Skin epidermis (tissue), 12 donors: ENCODE measurements around the gene CSKMT.
"Not testable (repeated sequence)": the region's sequence is repeated elsewhere in the genome, so short reads cannot be mapped to it uniquely, and the experiment has no call there.

Experiments used
- H3K27ac ChIP-seq, 21 experiments: fragments of 200-600 bp; sonication (generic) in 11 of 21; one replicate each; pipeline ENCODE4 v1.5.0; 2020; ENCODE audit warnings: mild to moderate bottlenecking in 3 of 21, inconsistent platforms in 2 of 21, moderate library complexity in 2 of 21
- H3K4me3 ChIP-seq, 7 experiments: fragments of 200-600 bp; sonication (generic) in 2 of 7; one replicate each; pipeline ENCODE4 v1.5.0; 2020; ENCODE audit warnings: inconsistent platforms in 2 of 7, mild to moderate bottlenecking in 2 of 7, moderate library complexity in 1 of 7

CSKMT gene

GRCh38 chr11:62678770-62679696 is 13.9 kb downstream of the CSKMT start, which contains the start of gene UBXN1:
UBXN1 (minus strand) TSS chr11:62679073; CDS start chr11:62678923, 150 bp downstream.
- Histone ChIP-seq H3K27ac (peak within 1 kb of the TSS; percentile 76 to 97 (median 93)), H3K4me3 (peak within 1 kb of the TSS; percentile 70 to 92 (median 85))

- Histone ChIP-seq H3K27ac (peak overlapping the region in 12 of 21 experiments; percentile 30 to 97 (median 60)), H3K4me3 (no peak overlapping the region)
Observed at GRCh38 chr11:62680825-62681240, 15.7 kb downstream of the CSKMT start.

GRCh38 chr11:62682518-62682917 is 17.4 kb downstream of the CSKMT start:
- H3K27ac ChIP-seq = no peak overlapping the region
- H3K4me3 ChIP-seq = no peak overlapping the region

GRCh38 chr11:62687508-62688396 is 22.6 kb downstream of the CSKMT start:
- Histone ChIP-seq H3K4me3 (peak overlapping the region in 2 of 7 experiments; percentile 13 to 33), H3K27ac (peak overlapping the region in 10 of 21 experiments; percentile 10 to 82 (median 54))

GRCh38 chr11:62688491-62688890 is 23.4 kb downstream of the CSKMT start:
- H3K4me3 ChIP-seq = peak overlapping the region in 2 of 7 experiments; percentile 13 to 33
- peak overlapping the region in 10 of 21 experiments; percentile 33 to 82 (median 58) for H3K27ac ChIP-seq

- Histone ChIP-seq H3K27ac (peak within 1 kb of the TSS in 15 of 21 experiments; percentile 19 to 82 (median 50)), H3K4me3 (peak within 1 kb of the TSS in 2 of 7 experiments; percentile 13 to 33)
Observed at GRCh38 chr11:62689421-62690183, 24.5 kb downstream of the CSKMT start, which contains the start of gene LRRN4CL. LRRN4CL (minus strand) TSS chr11:62689530; CDS start chr11:62688508, 1,022 bp downstream.

GRCh38 chr11:62693624-62694023 is 28.5 kb downstream of the CSKMT start:
- H3K4me3 ChIP-seq, H3K27ac ChIP-seq: not testable (repeated sequence)

GRCh38 chr11:62694455-62695167 is 29.5 kb downstream of the CSKMT start:
- peak overlapping the region in 7 of 21 experiments; percentile 3 to 62 (median 34) for H3K27ac ChIP-seq

GRCh38 chr11:62702246-62702645 is 37.1 kb downstream of the CSKMT start:
- Histone ChIP-seq H3K27ac (peak overlapping the region in 1 of 21 experiments; percentile 21), H3K4me3 (no peak overlapping the region)

More at GRCh38 chr11:62694455-62695167, 29.5 kb downstream of the CSKMT start:
- no peak overlapping the region for H3K4me3 ChIP-seq

GRCh38 chr11:62703921-62704320 is 38.8 kb downstream of the CSKMT start:
- H3K27ac ChIP-seq, H3K4me3 ChIP-seq: not testable (repeated sequence)

GRCh38 chr11:62705413-62705812 is 40.3 kb downstream of the CSKMT start:
- Histone ChIP-seq H3K27ac (peak overlapping the region in 20 of 21 experiments; percentile 45 to 91 (median 78)), H3K4me3 (peak overlapping the region; percentile 62 to 85 (median 66))

GRCh38 chr11:62705880-62706849 is 41.1 kb downstream of the CSKMT start:
- Histone ChIP-seq H3K4me3 (peak overlapping the region; percentile 62 to 85 (median 66)), H3K27ac (peak overlapping the region in 20 of 21 experiments; percentile 45 to 91 (median 78))

- peak overlapping the region in 4 of 7 experiments; percentile 63 to 73 (median 67) for H3K4me3 ChIP-seq
- H3K27ac ChIP-seq = peak overlapping the region in 18 of 21 experiments; percentile 51 to 91 (median 78)
Observed at GRCh38 chr11:62706850-62707247, 41.7 kb downstream of the CSKMT start.

- peak within 1 kb of the TSS; percentile 33 to 99 (median 96) for H3K27ac ChIP-seq
- peak within 1 kb of the TSS; percentile 62 to 85 (median 66) for H3K4me3 ChIP-seq
Observed at GRCh38 chr11:62707277-62707861, 42.3 kb downstream of the CSKMT start, which contains the start of the genes BSCL2 and GNG3. BSCL2 (minus strand) TSS chr11:62707424; CDS start chr11:62707195, 229 bp downstream. GNG3 (plus strand) TSS chr11:62707676; CDS start chr11:62708296, 620 bp downstream.

- peak overlapping the region in 20 of 21 experiments; percentile 33 to 99 (median 96) for H3K27ac ChIP-seq
- peak overlapping the region in 5 of 7 experiments; percentile 40 to 58 (median 46) for H3K4me3 ChIP-seq
Observed at GRCh38 chr11:62708392-62708791, 43.3 kb downstream of the CSKMT start.

- H3K27ac ChIP-seq = peak overlapping the region; percentile 33 to 99 (median 96)
Observed at GRCh38 chr11:62708793-62709192, 43.7 kb downstream of the CSKMT start.

More at GRCh38 chr11:62708793-62709192, 43.7 kb downstream of the CSKMT start:
- H3K4me3 ChIP-seq = peak overlapping the region; percentile 31 to 58 (median 41)
